HEK293 (cell line): Measurements from ENCODE around the gene EGFL8.

Experiments
- HOXD13 ChIP-seq: sonication (generic); formaldehyde crosslinking; IDR thresholded peaks from 2 replicates; pipeline ENCODE4 v1.8.0; 2022; ENCODE audit warnings: missing genetic modification reagents, borderline replicate concordance
- SP2 ChIP-seq: fragments of 450-650 bp; formaldehyde crosslinking; IDR thresholded peaks from 2 replicates; pipeline ENCODE4 v1.5.1; 2016; ENCODE audit warnings: missing biosample characterization, missing genetic modification characterization
- ZNF175 ChIP-seq: fragments of 450-650 bp; formaldehyde crosslinking; IDR thresholded peaks from 2 replicates; pipeline ENCODE4 v1.5.1; 2016; ENCODE audit warnings: missing biosample characterization, missing genetic modification characterization

- TF ChIP-seq ZNF175 (tag by site-specific recombination) (no peak), HOXD13 (CRISPR knock-in tag) (no peak), SP2 (tag by site-specific recombination) (no peak)
Observed at GRCh38 chr6:32183483-32184083, 19.2 kb downstream of the EGFL8 start.
